GM12891 (cell line): ENCODE results near the gene LIF.

ENCODE experiments used
- PAX5 ChIP-seq: IDR thresholded peaks from 2 replicates; pipeline ENCODE4 v1.6.1; 2011; ENCODE audit warnings: low read length, moderate library complexity, mild to moderate bottlenecking; ENCODE audit not compliant: insufficient read depth, severe bottlenecking
- POLR2A ChIP-seq: IDR thresholded peaks from 2 replicates; pipeline ENCODE4 v1.6.1; 2011; ENCODE audit warnings: low read depth, low read length, control low read depth
- POLR2AphosphoS5 ChIP-seq: IDR thresholded peaks from 2 replicates; pipeline ENCODE4 v1.6.1; 2011; ENCODE audit warnings: low read depth, low read length, control low read depth
- SPI1 ChIP-seq: IDR thresholded peaks from 2 replicates; pipeline ENCODE4 v1.6.1; 2011; ENCODE audit warnings: low read depth, low read length, control low read depth

GRCh38 chr22:30260276-30260675 is 13.7 kb upstream of the LIF start:
- TF ChIP-seq POLR2A (no peak), POLR2AphosphoS5 (no peak), PAX5 (no peak), SPI1 (no peak)
